ENCODE measurements around the gene STAU1.

DNA sequence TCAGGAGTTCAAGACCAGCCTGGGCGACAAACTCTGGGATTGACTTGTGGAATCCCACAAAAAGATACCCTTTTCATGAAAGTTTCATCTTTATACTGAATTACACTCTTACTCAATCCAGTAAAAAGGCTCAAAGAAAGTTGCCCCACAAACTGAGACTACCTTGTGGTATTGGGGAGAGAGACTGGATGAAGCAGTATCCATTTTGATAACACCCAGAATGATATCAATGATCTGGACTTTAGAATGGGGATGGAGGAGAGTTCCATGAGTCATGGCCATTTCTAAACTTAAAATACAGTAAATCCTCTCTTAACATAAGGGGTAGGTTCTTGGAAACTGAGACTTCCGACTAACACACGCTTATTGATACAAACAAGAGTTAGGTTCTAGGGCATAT lies 4.7 kb downstream of the STAU1 start:
- no peak for TF ChIP-seq EP300 (IDR thresholded peaks at IDR 0.05)
- TF ChIP-seq POLR2AphosphoS5 (IDR thresholded peaks at IDR 0.05), result no peak

All from sigmoid colon (tissue), 4 donors.